ENCODE measurements around the gene CDKN1B. TPM values are rescaled to one million over a fixed set of nuclear protein-coding genes. Genes with fewer than 3 reads are reported as not detected.

The CDKN1B gene
- total and polyA plus RNA-seq, 2 of the 13 experiments (the other 11 are each of a cell fraction or from before 2014, with no cell fraction given): 20.1 to 37.2 TPM

DNA sequence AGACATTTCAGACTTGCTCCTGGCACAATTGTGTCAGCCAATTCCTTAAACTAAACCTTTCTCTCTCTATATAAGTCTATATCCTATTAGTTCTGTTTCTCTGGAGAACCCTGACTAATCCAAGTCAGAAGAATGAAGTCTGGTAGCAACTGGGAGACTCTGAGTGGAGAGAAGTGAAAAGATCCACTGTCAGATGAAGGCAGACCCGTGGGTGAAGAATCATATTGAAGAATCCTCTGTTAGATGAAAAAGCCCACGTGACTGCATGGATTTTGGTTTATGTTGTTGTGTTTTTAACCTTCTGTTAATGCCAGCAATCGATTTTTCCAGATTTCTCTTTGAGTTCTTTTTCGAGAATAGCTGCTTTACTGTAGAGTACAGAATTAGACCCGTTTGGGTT lies 38.8 kb downstream of the CDKN1B start:
- Histone ChIP-seq H4K20me1 (ENCODE audit: insufficient read depth, low read length) (no peaks in the 10 kb centered on the region), H3K79me2 (ENCODE audit: insufficient read depth, low read length) (no peaks in the 10 kb centered on the region), H3K27me3 (ENCODE audit: control insufficient read depth in 1 of 2, insufficient read depth in 2 of 2, low read length in 2 of 2) (no peaks in the 10 kb centered on the region), H3K27ac (ENCODE audit: extremely low read length, insufficient read depth, low read length) (no peak overlapping the region), H3K9ac (ENCODE audit: insufficient read depth, low read depth, low read length) (no peak overlapping the region), H3K4me2 (ENCODE audit: low read depth, low read length) (no peak overlapping the region), H3K4me1 (ENCODE audit: insufficient read depth, low read length) (peaks cover 11% of the 10 kb centered on the region; the same call in 1 of the 2 replicates), H3K9me3 (ENCODE audit: low read length) (no peaks in the 10 kb centered on the region), H3K36me3 (replicated peaks in 1 of 2; ENCODE audit: control insufficient read depth in 1 of 2, insufficient read depth in 2 of 2, low read length in 2 of 2) (no peaks in the 10 kb centered on the region), H2AFZ (ENCODE audit: low read length) (no peak overlapping the region), H3K4me3 (replicated peaks in 1 of 3; ENCODE audit: insufficient read depth in 1 of 3, low read depth in 2 of 3, low read length in 3 of 3) (no peak overlapping the region)
- 11% methylated on average over 5 of the region's 5 CpGs for WGBS (ENCODE audit: low lambda C conversion rate)
- in situ Hi-C loops (cut with HindIII; ENCODE audit: extremely low pct_ligation_motif_present, low pct_unique_long_range_greater_than_20kb): no loop called here
- ChIA-PET CTCF (ENCODE audit: low intra/inter-chr PET ratio, low total read pairs) (no interaction called here), POLR2A (no interaction called here)
- no peak for ATAC-seq
- intact Hi-C loops (cut with micrococcal nuclease; ENCODE audit: unreplicated experiment): no loop called here
- no peak for FAIRE-seq
- DNase-seq (ENCODE audit: low spot score): no peak
- BruUV-seq (replicated peaks): no TSS peak
- TF ChIP-seq ZSCAN21 (CRISPR knock-in tag; IDR thresholded peaks at IDR 0.05; ENCODE audit: borderline replicate concordance): no peak
- no peak for TF ChIP-seq ZNF816 (CRISPR knock-in tag; IDR thresholded peaks at IDR 0.05; ENCODE audit: borderline replicate concordance)
- no peak for TF ChIP-seq ASH2L (IDR thresholded peaks at IDR 0.05; ENCODE audit: insufficient read length, low read depth, low read length)
- TF ChIP-seq ZNF383 (CRISPR knock-in tag; IDR thresholded peaks at IDR 0.05; ENCODE audit: borderline replicate concordance): no peak
- TF ChIP-seq, protein P1, sequence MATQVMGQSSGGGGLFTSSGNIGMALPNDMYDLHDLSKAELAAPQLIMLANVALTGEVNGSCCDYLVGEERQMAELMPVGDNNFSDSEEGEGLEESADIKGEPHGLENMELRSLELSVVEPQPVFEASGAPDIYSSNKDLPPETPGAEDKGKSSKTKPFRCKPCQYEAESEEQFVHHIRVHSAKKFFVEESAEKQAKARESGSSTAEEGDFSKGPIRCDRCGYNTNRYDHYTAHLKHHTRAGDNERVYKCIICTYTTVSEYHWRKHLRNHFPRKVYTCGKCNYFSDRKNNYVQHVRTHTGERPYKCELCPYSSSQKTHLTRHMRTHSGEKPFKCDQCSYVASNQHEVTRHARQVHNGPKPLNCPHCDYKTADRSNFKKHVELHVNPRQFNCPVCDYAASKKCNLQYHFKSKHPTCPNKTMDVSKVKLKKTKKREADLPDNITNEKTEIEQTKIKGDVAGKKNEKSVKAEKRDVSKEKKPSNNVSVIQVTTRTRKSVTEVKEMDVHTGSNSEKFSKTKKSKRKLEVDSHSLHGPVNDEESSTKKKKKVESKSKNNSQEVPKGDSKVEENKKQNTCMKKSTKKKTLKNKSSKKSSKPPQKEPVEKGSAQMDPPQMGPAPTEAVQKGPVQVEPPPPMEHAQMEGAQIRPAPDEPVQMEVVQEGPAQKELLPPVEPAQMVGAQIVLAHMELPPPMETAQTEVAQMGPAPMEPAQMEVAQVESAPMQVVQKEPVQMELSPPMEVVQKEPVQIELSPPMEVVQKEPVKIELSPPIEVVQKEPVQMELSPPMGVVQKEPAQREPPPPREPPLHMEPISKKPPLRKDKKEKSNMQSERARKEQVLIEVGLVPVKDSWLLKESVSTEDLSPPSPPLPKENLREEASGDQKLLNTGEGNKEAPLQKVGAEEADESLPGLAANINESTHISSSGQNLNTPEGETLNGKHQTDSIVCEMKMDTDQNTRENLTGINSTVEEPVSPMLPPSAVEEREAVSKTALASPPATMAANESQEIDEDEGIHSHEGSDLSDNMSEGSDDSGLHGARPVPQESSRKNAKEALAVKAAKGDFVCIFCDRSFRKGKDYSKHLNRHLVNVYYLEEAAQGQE (IDR thresholded peaks at IDR 0.05; ENCODE audit: borderline replicate concordance in 1 of 2, low read depth in 1 of 2, low read length in 2 of 2): no peak
- no peak for TF ChIP-seq SRSF4 (IDR thresholded peaks at IDR 0.05; ENCODE audit: low read depth, low read length, poor library complexity, severe bottlenecking)
- no peak for TF ChIP-seq LCORL (IDR thresholded peaks at IDR 0.05)
- no peak for TF ChIP-seq LCORL (CRISPR knock-in tag; IDR thresholded peaks at IDR 0.05)
- no peak for TF ChIP-seq HOXA7 (CRISPR knock-in tag; IDR thresholded peaks at IDR 0.05)
- no peak for TF ChIP-seq ZNF646 (CRISPR knock-in tag; IDR thresholded peaks at IDR 0.05)
- TF ChIP-seq, protein P2, sequence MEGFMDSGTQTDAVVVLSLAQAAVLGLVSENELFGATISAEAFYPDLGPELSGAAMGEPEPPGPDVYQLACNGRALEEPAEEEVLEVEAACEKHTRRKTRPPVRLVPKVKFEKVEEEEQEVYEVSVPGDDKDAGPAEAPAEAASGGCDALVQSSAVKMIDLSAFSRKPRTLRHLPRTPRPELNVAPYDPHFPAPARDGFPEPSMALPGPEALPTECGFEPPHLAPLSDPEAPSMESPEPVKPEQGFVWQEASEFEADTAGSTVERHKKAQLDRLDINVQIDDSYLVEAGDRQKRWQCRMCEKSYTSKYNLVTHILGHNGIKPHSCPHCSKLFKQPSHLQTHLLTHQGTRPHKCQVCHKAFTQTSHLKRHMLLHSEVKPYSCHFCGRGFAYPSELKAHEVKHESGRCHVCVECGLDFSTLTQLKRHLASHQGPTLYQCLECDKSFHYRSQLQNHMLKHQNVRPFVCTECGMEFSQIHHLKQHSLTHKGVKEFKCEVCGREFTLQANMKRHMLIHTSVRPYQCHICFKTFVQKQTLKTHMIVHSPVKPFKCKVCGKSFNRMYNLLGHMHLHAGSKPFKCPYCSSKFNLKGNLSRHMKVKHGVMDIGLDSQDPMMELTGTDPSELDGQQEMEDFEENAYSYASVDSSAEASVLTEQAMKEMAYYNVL (CRISPR knock-in tag; IDR thresholded peaks at IDR 0.05; ENCODE audit: borderline replicate concordance): no peak
- TF ChIP-seq ZFP82 (CRISPR knock-in tag; IDR thresholded peaks at IDR 0.05; ENCODE audit: borderline replicate concordance): no peak
